Trophoblast cell (in vitro differentiated cells and primary cell): ENCODE results near the gene CCDC197.

Experiments
- DNase-seq, 2 donors: peaks; one replicate each; pipeline ENCODE4 v3.0.0-alpha.2; 2016
- H2AFZ ChIP-seq: 2 replicates; pipeline ENCODE4 v1.6.1; 2013; ENCODE audit warnings: low read length, moderate library complexity, mild to moderate bottlenecking; ENCODE audit not compliant: insufficient read depth, poor library complexity
- H2AK5ac ChIP-seq: 2 replicates; pipeline ENCODE4 v1.6.1; 2013; ENCODE audit warnings: mild to moderate bottlenecking, low read length
- H2BK120ac ChIP-seq: 2 replicates; pipeline ENCODE4 v1.6.1; 2013; ENCODE audit warnings: low read length, mild to moderate bottlenecking, moderate library complexity; ENCODE audit not compliant: insufficient read depth, poor library complexity
- H2BK12ac ChIP-seq: 2 replicates; pipeline ENCODE4 v1.6.1; 2013; ENCODE audit warnings: mild to moderate bottlenecking, low read length, moderate library complexity
- H2BK5ac ChIP-seq: 2 replicates; pipeline ENCODE4 v1.6.1; 2013; ENCODE audit warnings: low read length, low read depth, moderate library complexity, mild to moderate bottlenecking; ENCODE audit not compliant: poor library complexity
- H3K14ac ChIP-seq: 2 replicates; pipeline ENCODE4 v1.6.1; 2013; ENCODE audit warnings: mild to moderate bottlenecking, low read length
- H3K18ac ChIP-seq: 2 replicates; pipeline ENCODE4 v1.6.1; 2013; ENCODE audit warnings: mild to moderate bottlenecking, low read length
- H3K23ac ChIP-seq: 2 replicates; pipeline ENCODE4 v1.6.1; 2013; ENCODE audit warnings: low read length
- H3K27ac ChIP-seq: 2 replicates; pipeline ENCODE4 v1.5.1; 2013; ENCODE audit warnings: low read depth, mild to moderate bottlenecking, inconsistent platforms, low read length, moderate library complexity
- H3K27me3 ChIP-seq: 2 replicates; pipeline ENCODE4 v1.6.1; 2013; ENCODE audit warnings: inconsistent platforms, mild to moderate bottlenecking, low read length, moderate library complexity; ENCODE audit not compliant: insufficient read depth
- H3K36me3 ChIP-seq, 2 experiments: 1 replicate in 1 of 2; 2 replicates in 1 of 2; pipeline ENCODE4 v1.6.1; 2013; ENCODE audit warnings: low read length in 2 of 2, mild to moderate bottlenecking in 2 of 2, moderate library complexity in 1 of 2; ENCODE audit not compliant: insufficient read depth in 2 of 2, control insufficient read depth in 1 of 2
- H3K4ac ChIP-seq: 2 replicates; pipeline ENCODE4 v1.6.1; 2013; ENCODE audit warnings: low read depth, mild to moderate bottlenecking, low read length, moderate library complexity
- H3K4me1 ChIP-seq, 2 experiments: 1 replicate in 1 of 2; 2 replicates in 1 of 2; pipeline ENCODE4 v1.6.1; 2013; ENCODE audit warnings: low read length in 2 of 2, mild to moderate bottlenecking in 2 of 2, moderate library complexity in 1 of 2; ENCODE audit not compliant: insufficient read depth in 2 of 2, control insufficient read depth in 1 of 2
- H3K4me2 ChIP-seq: 2 replicates; pipeline ENCODE4 v1.6.1; 2013; ENCODE audit warnings: inconsistent platforms, mild to moderate bottlenecking, low read length, moderate library complexity
- H3K4me3 ChIP-seq: 2 replicates; pipeline ENCODE4 v1.5.1; 2013; ENCODE audit warnings: mild to moderate bottlenecking, low read depth, low read length, inconsistent platforms
- H3K79me1 ChIP-seq: one replicate; pipeline ENCODE4 v1.6.1; 2013; ENCODE audit warnings: low read length
- H3K79me2 ChIP-seq: 2 replicates; pipeline ENCODE4 v1.6.1; 2013; ENCODE audit warnings: low read length, mild to moderate bottlenecking; ENCODE audit not compliant: control insufficient read depth, insufficient read depth, poor library complexity
- H3K9ac ChIP-seq: 2 replicates; pipeline ENCODE4 v1.6.1; 2013; ENCODE audit warnings: mild to moderate bottlenecking, low read length
- H3K9me3 ChIP-seq: 2 replicates; pipeline ENCODE4 v1.6.1; 2013; ENCODE audit warnings: low read depth, mild to moderate bottlenecking, control low read depth, inconsistent platforms, low read length; ENCODE audit not compliant: insufficient read depth
- H4K12ac ChIP-seq: 2 replicates; pipeline ENCODE4 v1.6.1; 2013; ENCODE audit warnings: low read depth, mild to moderate bottlenecking, low read length, moderate library complexity
- H4K8ac ChIP-seq: 2 replicates; pipeline ENCODE4 v1.6.1; 2013; ENCODE audit warnings: low read depth, mild to moderate bottlenecking, low read length, moderate library complexity
- H4K91ac ChIP-seq: one replicate; pipeline ENCODE4 v1.6.1; 2013; ENCODE audit warnings: low read depth, mild to moderate bottlenecking, low read length, moderate library complexity
- WGBS: extraction: QIAGEN DNeasy Blood & Tissue Kit; methylation state at CpG from one replicate; pipeline ENCODE4 v1.1.7; 2013; ENCODE audit warnings: missing lambda C conversion rate; ENCODE audit not compliant: insufficient read length, insufficient coverage; ENCODE audit errors: extremely low coverage; 5-methylcytosine and 5-hydroxymethylcytosine counted together

Gene CCDC197

GRCh38 chr14:94011795-94012194 is 14.7 kb downstream of the CCDC197 start:
- WGBS = no CpG with 5 or more reads among the region's 2 CpGs
- Histone ChIP-seq H3K9me3 (no peaks in the 10 kb centered on the region), H3K4ac (no peak overlapping the region), H3K36me3 (no peaks in the 10 kb centered on the region), H3K27me3 (no peaks in the 10 kb centered on the region), H2AFZ (no peak overlapping the region), H3K79me1 (no peaks in the 10 kb centered on the region), H3K79me2 (no peaks in the 10 kb centered on the region), H3K9ac (no peak overlapping the region), H3K23ac (no peak overlapping the region), H2BK120ac (no peak overlapping the region), H3K18ac (no peak overlapping the region), H2AK5ac (no peak overlapping the region), H3K4me2 (no peak overlapping the region), H2BK12ac (no peak overlapping the region), H3K27ac (no peak overlapping the region), H4K8ac (no peak overlapping the region), H3K4me1 (no peaks in the 10 kb centered on the region), H4K12ac (no peak overlapping the region), H3K14ac (no peak overlapping the region), H3K4me3 (no peak overlapping the region), H4K91ac (no peak overlapping the region), H2BK5ac (no peak overlapping the region)
- DNase-seq = no peak

DNA sequence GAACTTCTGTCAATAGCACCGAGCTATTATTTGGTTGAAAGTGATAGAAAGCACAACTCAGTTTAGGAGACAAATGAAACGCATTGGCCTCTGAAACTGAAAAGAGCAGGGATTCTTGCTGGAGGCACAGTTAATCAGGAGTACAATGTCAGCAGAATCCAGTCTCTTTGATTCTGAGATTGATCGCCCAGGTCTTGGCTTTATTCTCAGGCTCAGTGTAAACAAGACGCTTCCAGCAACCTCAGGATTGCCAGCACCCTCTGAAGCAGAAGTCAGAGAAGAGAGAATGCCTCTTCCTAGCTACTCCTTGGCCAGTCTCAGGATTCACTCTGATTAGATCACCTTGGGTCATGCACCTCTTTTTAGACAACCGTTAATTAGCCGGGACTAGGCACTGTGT is 17.3 kb downstream of the CCDC197 start:
- H4K12ac ChIP-seq = no peak overlapping the region
- H3K14ac ChIP-seq = no peak overlapping the region
- no peak overlapping the region for H2AK5ac ChIP-seq
- peaks cover 0 to 4% of the 10 kb centered on the region in 2 experiments for H3K4me1 ChIP-seq
- H2BK120ac ChIP-seq = no peak overlapping the region
- no peak overlapping the region for H2BK12ac ChIP-seq
- H3K23ac ChIP-seq = no peak overlapping the region
- H4K8ac ChIP-seq = no peak overlapping the region
- H3K4ac ChIP-seq = no peak overlapping the region
- H3K27me3 ChIP-seq = no peaks in the 10 kb centered on the region
- DNase-seq = no peak
- H3K79me1 ChIP-seq = no peaks in the 10 kb centered on the region
- WGBS = no CpG with 5 or more reads among the region's 6 CpGs
- no peak overlapping the region for H2BK5ac ChIP-seq
- no peaks in the 10 kb centered on the region for H3K9me3 ChIP-seq
- no peaks in the 10 kb centered on the region for H3K36me3 ChIP-seq
- no peaks in the 10 kb centered on the region for H3K79me2 ChIP-seq
- H3K18ac ChIP-seq = no peak overlapping the region
- no peak overlapping the region for H3K9ac ChIP-seq
- H4K91ac ChIP-seq = no peak overlapping the region
- H3K4me2 ChIP-seq = no peak overlapping the region
- no peak overlapping the region for H3K4me3 ChIP-seq
- no peak overlapping the region for H2AFZ ChIP-seq
- H3K27ac ChIP-seq = no peak overlapping the region

- Histone ChIP-seq H2AK5ac (no peak overlapping the region), H3K23ac (no peak overlapping the region), H4K12ac (no peak overlapping the region), H3K4ac (no peak overlapping the region), H3K9ac (no peak overlapping the region), H3K79me2 (no peaks in the 10 kb centered on the region), H3K4me2 (no peak overlapping the region), H3K18ac (no peak overlapping the region), H3K9me3 (peaks cover 2% of the 10 kb centered on the region), H3K27me3 (no peaks in the 10 kb centered on the region), H3K4me1 (peaks cover 0 to 4% of the 10 kb centered on the region in 2 experiments), H3K14ac (no peak overlapping the region), H3K27ac (no peak overlapping the region), H2BK5ac (no peak overlapping the region), H2AFZ (no peak overlapping the region), H4K91ac (no peak overlapping the region), H3K4me3 (no peak overlapping the region), H4K8ac (no peak overlapping the region), H3K36me3 (no peaks in the 10 kb centered on the region), H3K79me1 (no peaks in the 10 kb centered on the region), H2BK12ac (no peak overlapping the region), H2BK120ac (no peak overlapping the region)
- no peak for DNase-seq
- no CpG with 5 or more reads among the region's 2 CpGs for WGBS
Measured at GRCh38 chr14:94015223-94015622, 18.1 kb downstream of the CCDC197 start.

GRCh38 chr14:94016446-94016976 is 19.4 kb downstream of the CCDC197 start:
- H3K27ac ChIP-seq = no peak overlapping the region
- no peak overlapping the region for H2AFZ ChIP-seq
- H4K12ac ChIP-seq = no peak overlapping the region
- no peak overlapping the region for H4K8ac ChIP-seq
- no peak overlapping the region for H3K23ac ChIP-seq
- DNase-seq = no peak
- H2BK12ac ChIP-seq = no peak overlapping the region
- H3K27me3 ChIP-seq = no peaks in the 10 kb centered on the region
- H3K4me3 ChIP-seq = no peak overlapping the region
- no peak overlapping the region for H2BK120ac ChIP-seq
- H3K79me1 ChIP-seq = peaks cover 2% of the 10 kb centered on the region
- no peaks in the 10 kb centered on the region for H3K36me3 ChIP-seq
- H3K14ac ChIP-seq = no peak overlapping the region
- no peaks in the 10 kb centered on the region for H3K79me2 ChIP-seq
- no CpG with 5 or more reads among the region's 8 CpGs for WGBS
- no peak overlapping the region for H3K4me2 ChIP-seq
- peaks cover 2% of the 10 kb centered on the region for H3K9me3 ChIP-seq
- no peak overlapping the region for H3K18ac ChIP-seq
- H3K4ac ChIP-seq = no peak overlapping the region
- no peak overlapping the region for H2BK5ac ChIP-seq
- peaks cover 0 to 4% of the 10 kb centered on the region in 2 experiments for H3K4me1 ChIP-seq
- H4K91ac ChIP-seq = no peak overlapping the region
- no peak overlapping the region for H3K9ac ChIP-seq
- no peak overlapping the region for H2AK5ac ChIP-seq
